D721Med (cell line): Measurements from ENCODE around the gene LDAH.

Experiments
- DNase-seq: peaks from one replicate; pipeline ENCODE4 v3.0.0; 2011; ENCODE audit warnings: low spot score; ENCODE audit not compliant: insufficient read length
- FAIRE-seq: peaks from 2 replicates; lab custom pipeline; 2011; peaks lifted over from hg19 to GRCh38; lab: Jason Lieb, UNC
- CTCF ChIP-seq: IDR thresholded peaks from 2 replicates; pipeline ENCODE4 v1.5.1; 2012; ENCODE audit warnings: mild to moderate bottlenecking, control low read depth; ENCODE audit not compliant: insufficient read depth; ENCODE audit errors: missing control alignments

Gene LDAH

GRCh38 chr2:20671736-20672080 is 151.2 kb downstream of the LDAH start:
- TF ChIP-seq CTCF = no peak
- FAIRE-seq = no peak

DNA sequence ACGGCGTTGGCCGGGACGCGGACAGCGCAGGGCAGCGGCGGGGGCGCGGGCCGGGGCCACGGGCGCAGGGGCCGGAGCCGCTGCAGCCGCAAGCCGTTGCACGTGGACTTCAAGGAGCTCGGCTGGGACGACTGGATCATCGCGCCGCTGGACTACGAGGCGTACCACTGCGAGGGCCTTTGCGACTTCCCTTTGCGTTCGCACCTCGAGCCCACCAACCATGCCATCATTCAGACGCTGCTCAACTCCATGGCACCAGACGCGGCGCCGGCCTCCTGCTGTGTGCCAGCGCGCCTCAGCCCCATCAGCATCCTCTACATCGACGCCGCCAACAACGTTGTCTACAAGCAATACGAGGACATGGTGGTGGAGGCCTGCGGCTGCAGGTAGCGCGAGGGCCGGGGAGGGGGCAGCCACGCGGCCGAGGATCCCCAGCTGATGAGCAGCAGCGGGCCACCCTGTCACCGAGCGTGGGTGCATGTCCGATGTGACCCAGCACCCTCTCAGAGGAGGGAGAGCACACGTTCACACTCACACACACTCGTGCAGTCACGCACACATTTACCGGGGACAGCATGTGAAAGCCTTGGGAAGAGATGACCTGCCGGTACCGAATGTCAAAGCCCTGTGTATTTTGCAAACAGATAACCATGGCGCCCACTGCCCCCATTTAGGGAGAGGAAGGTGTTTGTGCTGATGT is 151.7 kb downstream of the LDAH start:
- TF ChIP-seq CTCF = no peak
- FAIRE-seq (no peak), DNase-seq (no peak)

More at GRCh38 chr2:20671736-20672080, 151.2 kb downstream of the LDAH start:
- no peak for DNase-seq

- no peak for DNase-seq
- FAIRE-seq = no peak
- TF ChIP-seq CTCF = no peak
Measured at GRCh38 chr2:20670315-20671035, 152.4 kb downstream of the LDAH start.

- FAIRE-seq (no peak), DNase-seq (no peak)
- TF ChIP-seq CTCF = no peak
Measured at GRCh38 chr2:20669562-20670314, 153.2 kb downstream of the LDAH start.

DNA sequence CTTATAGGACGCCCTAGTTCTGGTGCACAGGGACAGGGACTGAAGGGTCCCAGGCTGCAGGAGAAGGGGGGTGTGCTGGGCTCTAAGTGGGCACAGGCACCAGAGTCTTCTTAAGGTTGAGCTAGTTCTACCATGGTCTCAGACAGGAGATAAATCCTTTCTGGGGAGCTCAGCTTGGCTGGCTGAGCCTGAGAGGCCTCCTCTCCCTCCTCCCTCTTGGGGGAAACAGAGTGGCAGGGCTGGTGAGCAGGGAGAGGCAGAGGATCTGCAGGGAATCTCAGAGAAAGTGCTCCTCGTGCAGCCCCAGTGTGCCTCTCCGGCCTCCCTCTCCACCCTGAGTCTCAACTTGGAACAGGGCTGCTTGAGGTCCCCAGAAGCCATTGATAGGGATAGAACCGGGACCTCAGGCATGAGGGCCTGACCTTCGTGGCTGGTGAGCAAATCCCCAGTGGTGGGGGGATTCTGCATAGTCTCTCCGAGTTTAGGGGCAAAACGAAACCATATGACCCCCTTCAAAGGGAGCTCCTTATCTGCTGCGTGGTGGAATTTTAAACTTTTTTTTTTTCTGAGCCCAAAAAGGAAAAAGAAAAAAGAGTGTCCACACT is 153.9 kb downstream of the LDAH start:
- no peak for DNase-seq

GRCh38 chr2:20668451-20668850 is 154.4 kb downstream of the LDAH start:
- no peak for FAIRE-seq
- TF ChIP-seq CTCF = no peak
- no peak for DNase-seq

More for the DNA sequence above, 153.9 kb downstream of the LDAH start:
- no peak for FAIRE-seq
- no peak for TF ChIP-seq CTCF
